Activated naive CD4-positive, alpha-beta T cell treated with anti-CD3 and anti-CD28 coated beads, Interleukin-2, amount 10 ng/mL, durations not matched to agents 7 days and 5 days (primary cell): ENCODE measurements around the gene PLET1.

ENCODE experiments used
- CTCF ChIA-PET: fragments of 350-600 bp; sonication (Branson Sonifier 250); formaldehyde crosslinking; loops from one replicate; lab custom pipeline; 2021; ENCODE audit warnings: antibody characterized with exemption; lab: Charles Lee
- DNase-seq: peaks from one replicate; pipeline ENCODE4 v3.0.0-alpha.2; 2020
- H3K27ac Mint-ChIP-seq: one replicate; pipeline ENCODE4 v1.8.0; 2021; ENCODE audit warnings: mild to moderate bottlenecking, moderate library complexity, mixed read lengths
- H3K27me3 Mint-ChIP-seq: one replicate; pipeline ENCODE4 v1.8.0; 2021; ENCODE audit warnings: mild to moderate bottlenecking, mixed read lengths
- H3K36me3 Mint-ChIP-seq: one replicate; pipeline ENCODE4 v1.8.0; 2021; ENCODE audit warnings: mixed read lengths
- H3K4me1 Mint-ChIP-seq: one replicate; pipeline ENCODE4 v1.8.0; 2021; ENCODE audit warnings: mixed read lengths
- H3K4me3 Mint-ChIP-seq: one replicate; pipeline ENCODE4 v1.8.0; 2021; ENCODE audit warnings: mild to moderate bottlenecking, moderate library complexity, mixed read lengths
- H3K9me3 Mint-ChIP-seq: one replicate; pipeline ENCODE4 v1.8.0; 2021; ENCODE audit warnings: mixed read lengths

PLET1 gene

DNA sequence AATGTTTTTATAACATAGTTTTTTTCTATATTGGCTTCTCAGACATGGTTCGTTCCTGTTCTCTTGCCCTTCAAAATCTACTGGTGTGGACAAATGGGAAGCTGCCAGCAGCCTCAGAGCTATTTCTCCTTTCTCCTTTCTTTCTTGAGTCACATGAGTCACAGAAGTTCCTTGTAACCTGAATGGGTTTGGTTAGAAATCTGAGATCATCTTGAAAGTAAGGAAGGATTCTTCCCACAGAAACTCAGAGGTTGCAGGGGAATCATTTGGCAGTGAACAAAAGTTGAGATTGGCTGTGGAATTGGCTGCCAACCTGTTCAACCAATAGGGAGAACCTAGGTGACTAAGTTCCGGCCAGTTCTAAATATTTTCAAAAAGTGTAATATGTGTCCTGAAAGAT, 12.5 kb downstream of the PLET1 start:
- Mint-ChIP-seq H3K27me3 (peaks cover 3% of the 10 kb centered on the region), H3K27ac (no peak overlapping the region), H3K9me3 (no peaks in the 10 kb centered on the region), H3K4me1 (no peaks in the 10 kb centered on the region), H3K36me3 (peaks cover 6% of the 10 kb centered on the region), H3K4me3 (no peak overlapping the region)
- DNase-seq = no peak
- CTCF ChIA-PET = no interaction called here

- no peak overlapping the region for H3K4me3 Mint-ChIP-seq
- H3K27me3 Mint-ChIP-seq = peaks cover 3% of the 10 kb centered on the region
- H3K27ac Mint-ChIP-seq = no peak overlapping the region
- CTCF ChIA-PET = no interaction called here
- H3K4me1 Mint-ChIP-seq = no peaks in the 10 kb centered on the region
- DNase-seq = no peak
- no peaks in the 10 kb centered on the region for H3K9me3 Mint-ChIP-seq
- peaks cover 12% of the 10 kb centered on the region for H3K36me3 Mint-ChIP-seq
These were observed 13.5 kb downstream of the PLET1 start for GRCh38 chr11:112247201-112247600.

DNA sequence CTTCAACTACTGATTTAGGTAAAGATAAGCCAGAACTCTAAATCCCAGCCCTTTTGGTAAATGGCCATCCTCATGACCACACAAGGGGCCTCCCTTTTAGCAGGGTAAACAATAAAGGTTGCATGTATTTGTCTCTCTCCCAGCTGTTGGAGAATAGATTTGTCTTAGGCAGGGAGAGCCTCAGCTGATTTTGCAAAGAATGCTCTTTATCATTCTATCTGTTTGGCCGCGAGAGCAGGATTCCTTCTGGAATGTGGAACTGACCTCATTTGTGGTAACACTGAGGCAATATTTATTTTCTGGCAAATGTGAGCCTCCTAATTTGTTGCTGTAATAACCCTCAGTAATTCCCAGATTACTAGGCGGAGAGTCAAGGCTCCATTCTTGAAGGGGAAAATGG, 19.2 kb downstream of the PLET1 start:
- Mint-ChIP-seq H3K36me3 (peaks cover 35% of the 10 kb centered on the region), H3K9me3 (no peaks in the 10 kb centered on the region), H3K4me3 (no peak overlapping the region), H3K27me3 (peaks cover 3% of the 10 kb centered on the region), H3K27ac (no peak overlapping the region), H3K4me1 (no peaks in the 10 kb centered on the region)
- no peak for DNase-seq
- CTCF ChIA-PET = interaction anchor here (0.8 kb wide), 1 partner anchor 20 kb away, joined by 3 read pairs; no protein-coding TSS in a partner anchor

DNA sequence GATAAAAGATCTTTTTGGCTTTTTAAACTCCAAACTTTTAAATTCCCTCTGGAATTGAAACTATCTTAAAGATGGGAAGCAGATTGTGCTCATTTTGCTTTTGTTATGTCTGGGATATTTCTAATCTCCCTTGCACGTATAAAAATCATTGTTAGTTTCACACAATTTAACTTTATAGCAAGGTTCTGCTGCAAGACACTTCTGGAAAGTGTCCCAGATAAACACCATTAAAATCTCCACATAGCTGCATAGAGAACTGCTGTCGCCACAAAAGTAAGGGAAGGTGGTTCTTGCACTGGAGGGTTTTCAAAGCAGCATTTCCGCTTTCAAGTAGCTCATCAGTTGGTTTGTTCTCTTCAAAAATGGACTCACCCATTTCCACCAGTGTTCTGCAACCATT, 22.6 kb downstream of the PLET1 start:
- CTCF ChIA-PET = no interaction called here
- no peaks in the 10 kb centered on the region for H3K4me1 Mint-ChIP-seq
- no peak overlapping the region for H3K27ac Mint-ChIP-seq
- H3K4me3 Mint-ChIP-seq = no peak overlapping the region
- H3K27me3 Mint-ChIP-seq = no peaks in the 10 kb centered on the region
- DNase-seq = no peak
- no peaks in the 10 kb centered on the region for H3K9me3 Mint-ChIP-seq
- H3K36me3 Mint-ChIP-seq = peaks cover 41% of the 10 kb centered on the region

GRCh38 chr11:112237451-112237850, 23.2 kb downstream of the PLET1 start:
- no peak overlapping the region for H3K4me3 Mint-ChIP-seq
- no peak for DNase-seq
- H3K9me3 Mint-ChIP-seq = no peaks in the 10 kb centered on the region
- no peak overlapping the region for H3K27ac Mint-ChIP-seq
- no peaks in the 10 kb centered on the region for H3K27me3 Mint-ChIP-seq
- peaks cover 39% of the 10 kb centered on the region for H3K36me3 Mint-ChIP-seq
- CTCF ChIA-PET = interaction anchor here (0.6 kb wide), 1 partner anchor 10 kb away, joined by 3 read pairs; no protein-coding TSS in a partner anchor
- no peaks in the 10 kb centered on the region for H3K4me1 Mint-ChIP-seq

DNA sequence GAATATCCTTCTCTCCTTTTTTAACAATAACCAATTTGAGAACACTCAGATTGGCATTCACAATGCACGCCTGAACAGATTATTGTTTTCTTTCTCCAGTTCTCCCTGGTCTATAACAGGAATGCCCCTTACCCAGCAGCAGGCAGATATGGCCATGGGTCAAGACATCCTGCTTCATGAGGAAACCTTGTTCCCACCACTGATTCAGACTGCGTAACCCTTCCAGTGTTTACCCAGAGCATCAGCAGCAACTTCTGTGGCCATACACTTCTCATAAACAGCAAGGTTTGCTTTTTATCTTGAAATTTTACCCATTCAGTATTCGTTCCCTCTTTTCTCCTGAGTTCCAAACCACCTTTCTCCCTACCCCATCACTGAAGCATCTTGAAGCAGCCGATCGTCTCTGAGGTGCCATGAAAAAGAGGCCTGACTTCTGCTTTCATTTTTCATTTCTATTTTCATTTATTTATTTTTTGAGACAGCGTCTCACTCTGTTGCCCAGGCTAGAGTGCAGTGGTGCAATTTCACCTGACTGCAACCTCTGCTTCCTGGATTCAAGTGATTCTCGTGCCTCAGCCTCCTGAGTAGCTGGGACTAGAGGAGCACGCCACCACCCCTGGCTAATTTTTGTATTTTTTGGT, 24.8 kb downstream of the PLET1 start:
- H3K27me3 Mint-ChIP-seq = no peaks in the 10 kb centered on the region
- CTCF ChIA-PET = no interaction called here
- H3K4me1 Mint-ChIP-seq = no peaks in the 10 kb centered on the region
- H3K36me3 Mint-ChIP-seq = peaks cover 44% of the 10 kb centered on the region
- H3K27ac Mint-ChIP-seq = no peak overlapping the region
- H3K4me3 Mint-ChIP-seq = no peak overlapping the region
- no peaks in the 10 kb centered on the region for H3K9me3 Mint-ChIP-seq
- no peak for DNase-seq

DNA sequence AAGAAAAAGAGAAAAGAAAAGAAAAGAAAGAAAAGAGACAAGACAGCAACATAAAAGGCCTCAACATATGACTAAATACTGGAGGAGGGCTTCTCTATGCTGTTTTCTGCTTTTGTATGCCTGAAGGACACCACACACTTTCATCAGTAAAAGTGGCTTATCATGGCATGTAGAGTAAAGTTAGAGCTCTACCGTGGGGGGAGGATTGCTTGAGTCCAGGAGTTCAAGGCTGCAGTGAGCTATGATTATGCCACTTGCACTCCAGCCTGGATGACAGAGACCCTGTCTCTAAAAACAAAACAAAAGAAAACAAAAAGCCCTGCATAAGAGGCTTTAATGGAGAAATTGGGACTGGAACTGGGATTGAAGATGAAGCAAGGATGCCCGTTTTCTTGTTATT, 28.7 kb downstream of the PLET1 start:
- H3K4me3 Mint-ChIP-seq = no peak overlapping the region
- no peaks in the 10 kb centered on the region for H3K27me3 Mint-ChIP-seq
- CTCF ChIA-PET = interaction anchor here (1.2 to 2.2 kb wide), 2 partner anchors 11 to 48 kb away, joined by 3 to 10 read pairs; no protein-coding TSS in a partner anchor
- H3K4me1 Mint-ChIP-seq = peaks cover 17% of the 10 kb centered on the region
- no peak for DNase-seq
- no peaks in the 10 kb centered on the region for H3K9me3 Mint-ChIP-seq
- peaks cover 53% of the 10 kb centered on the region for H3K36me3 Mint-ChIP-seq
- no peak overlapping the region for H3K27ac Mint-ChIP-seq

GRCh38 chr11:112229746-112230433, 30.8 kb downstream of the PLET1 start:
- CTCF ChIA-PET = interaction anchor here (0.7 to 17.0 kb wide), 3 partner anchors 11 to 54 kb away, joined by 3 to 302 read pairs (median 3); partner anchors contain the start of gene BCO2
- H3K27ac Mint-ChIP-seq = no peak overlapping the region
- no peak for DNase-seq
- no peaks in the 10 kb centered on the region for H3K27me3 Mint-ChIP-seq
- H3K4me1 Mint-ChIP-seq = peaks cover 29% of the 10 kb centered on the region
- no peaks in the 10 kb centered on the region for H3K9me3 Mint-ChIP-seq
- H3K4me3 Mint-ChIP-seq = no peak overlapping the region
- peaks cover 42% of the 10 kb centered on the region for H3K36me3 Mint-ChIP-seq

- H3K4me1 Mint-ChIP-seq = peaks cover 29% of the 10 kb centered on the region
- peaks cover 38% of the 10 kb centered on the region for H3K36me3 Mint-ChIP-seq
These were observed 31.5 kb downstream of the PLET1 start for GRCh38 chr11:112229159-112229558.

DNA sequence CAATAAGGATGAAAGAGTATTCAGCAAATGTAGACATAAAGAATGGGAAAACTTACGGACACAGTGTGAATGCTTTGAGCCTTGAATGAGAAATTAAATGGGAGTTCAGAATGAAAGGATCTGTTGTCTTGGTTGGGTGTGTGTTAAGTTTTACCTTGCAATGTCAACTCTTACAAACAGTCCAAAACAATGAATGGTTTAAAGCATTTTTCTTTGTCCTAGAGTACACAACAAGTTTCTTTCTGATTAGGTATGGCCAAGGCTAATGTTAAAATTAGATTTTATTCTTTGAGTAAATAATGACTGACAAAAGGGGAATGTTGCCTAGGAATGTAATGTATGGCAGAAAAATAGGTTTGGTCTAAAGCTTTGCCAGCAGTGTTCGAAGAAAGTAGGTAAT, 32.0 kb downstream of the PLET1 start:
- peaks cover 29% of the 10 kb centered on the region for H3K4me1 Mint-ChIP-seq
- no peaks in the 10 kb centered on the region for H3K27me3 Mint-ChIP-seq
- no peak overlapping the region for H3K27ac Mint-ChIP-seq
- peaks cover 36% of the 10 kb centered on the region for H3K36me3 Mint-ChIP-seq
- no peak overlapping the region for H3K4me3 Mint-ChIP-seq
- DNase-seq = no peak
- CTCF ChIA-PET = interaction anchor here (17.0 kb wide), 1 partner anchor 55 kb away, joined by 302 read pairs; no protein-coding TSS in a partner anchor
- no peaks in the 10 kb centered on the region for H3K9me3 Mint-ChIP-seq

More at GRCh38 chr11:112229159-112229558, 31.5 kb downstream of the PLET1 start:
- CTCF ChIA-PET = interaction anchor here (0.7 to 17.0 kb wide), 2 partner anchors 54 to 55 kb away, joined by 3 to 302 read pairs; partner anchors contain the start of gene BCO2
- no peaks in the 10 kb centered on the region for H3K9me3 Mint-ChIP-seq
- no peaks in the 10 kb centered on the region for H3K27me3 Mint-ChIP-seq
- no peak overlapping the region for H3K4me3 Mint-ChIP-seq
- no peak overlapping the region for H3K27ac Mint-ChIP-seq
- DNase-seq = no peak

DNA sequence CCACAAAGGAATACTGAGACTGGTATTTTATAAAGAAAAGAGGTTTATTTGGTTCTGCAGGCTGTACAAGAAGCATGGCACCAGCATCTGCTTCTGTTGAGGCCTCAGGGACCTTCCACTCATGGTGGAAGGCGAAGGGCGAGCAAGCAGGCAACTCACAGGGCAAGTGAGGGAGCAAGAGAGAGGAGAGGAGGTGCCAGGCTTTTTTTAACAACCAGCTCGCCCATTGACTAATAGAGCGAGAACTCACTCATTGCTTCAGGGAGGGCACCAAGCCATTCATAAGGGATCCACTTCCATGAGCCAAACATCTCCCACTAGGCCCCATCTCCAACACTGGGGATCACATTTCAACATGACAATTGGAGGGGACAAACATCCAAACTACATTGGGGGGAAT, 33.2 kb downstream of the PLET1 start:
- DNase-seq = no peak
- CTCF ChIA-PET = interaction anchor here (0.8 to 17.0 kb wide), 2 partner anchors 10 to 56 kb away, joined by 3 to 302 read pairs; no protein-coding TSS in a partner anchor

DNA sequence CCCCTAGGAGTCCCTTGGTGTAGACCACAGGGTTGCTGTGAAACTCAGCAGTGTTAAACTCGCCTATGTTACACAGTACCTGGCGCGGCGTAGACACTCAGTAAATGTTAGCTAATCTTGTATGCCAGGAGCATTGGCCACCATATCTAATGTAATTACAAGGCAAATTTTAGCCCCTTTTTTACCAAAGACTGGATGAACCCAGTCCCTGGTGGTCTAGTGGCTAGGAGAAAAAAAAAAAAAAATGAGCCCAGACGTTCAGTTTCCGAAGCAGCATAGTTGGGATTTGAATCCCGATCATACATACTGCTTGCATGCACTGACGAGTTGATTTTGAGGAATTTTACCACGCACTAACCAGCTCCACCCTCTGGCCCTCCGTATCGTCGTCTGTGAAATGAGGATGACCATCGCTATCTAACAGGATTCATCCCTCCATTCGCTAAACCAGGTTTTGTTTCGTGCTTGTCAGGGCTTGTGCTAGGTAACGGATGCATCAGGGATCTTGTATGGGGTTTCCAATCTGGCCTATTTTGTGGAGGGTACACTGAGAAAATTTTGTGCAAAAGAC, 33.7 kb downstream of the PLET1 start:
- H3K4me1 Mint-ChIP-seq = peaks cover 29% of the 10 kb centered on the region
- peaks cover 9% of the 10 kb centered on the region for H3K27me3 Mint-ChIP-seq
- H3K4me3 Mint-ChIP-seq = peak overlapping the region; percentile 80
- CTCF ChIA-PET = interaction anchor here (0.8 to 17.0 kb wide), 4 partner anchors 10 to 77 kb away, joined by 3 to 302 read pairs (median 3); no protein-coding TSS in a partner anchor
- no peak for DNase-seq
- no peaks in the 10 kb centered on the region for H3K9me3 Mint-ChIP-seq
- peak overlapping the region; percentile 97 for H3K27ac Mint-ChIP-seq
- H3K36me3 Mint-ChIP-seq = peaks cover 31% of the 10 kb centered on the region

More for the DNA sequence above, 33.2 kb downstream of the PLET1 start:
- H3K4me3 Mint-ChIP-seq = peak overlapping the region; percentile 80
- peaks cover 33% of the 10 kb centered on the region for H3K36me3 Mint-ChIP-seq
- H3K4me1 Mint-ChIP-seq = peaks cover 29% of the 10 kb centered on the region
- H3K9me3 Mint-ChIP-seq = no peaks in the 10 kb centered on the region
- peak overlapping the region; percentile 97 for H3K27ac Mint-ChIP-seq
- H3K27me3 Mint-ChIP-seq = peaks cover 3% of the 10 kb centered on the region

GRCh38 chr11:112226062-112226830, 34.4 kb downstream of the PLET1 start, which contains the start of gene PTS:
Gene PTS (plus strand): TSS chr11:112226428. CDS start chr11:112226444, 16 bp downstream.
- H3K36me3 Mint-ChIP-seq = peaks cover 28% of the 10 kb centered on the region
- H3K4me3 Mint-ChIP-seq = peak within 1 kb of the TSS; percentile 80

More at GRCh38 chr11:112226062-112226830, 34.4 kb downstream of the PLET1 start, which contains the start of gene PTS:
- CTCF ChIA-PET = interaction anchor here (0.8 to 17.0 kb wide), 4 partner anchors 11 to 78 kb away, joined by 3 to 302 read pairs (median 3); no protein-coding TSS in a partner anchor
- DNase-seq = peak; percentile 87
- Mint-ChIP-seq H3K27me3 (peaks cover 10% of the 10 kb centered on the region), H3K4me1 (peaks cover 31% of the 10 kb centered on the region), H3K9me3 (no peaks in the 10 kb centered on the region), H3K27ac (peak within 1 kb of the TSS; percentile 97)
